K562 (cell line): Measurements from ENCODE around the gene PTCD3. TPM values are rescaled to one million over a fixed set of nuclear protein-coding genes. Genes with fewer than 3 reads are reported as not detected.

Experiments used
- ATAC-seq: fragments of 200-7000 bp; cut with Tn5 transposase; 3 replicates; pipeline ENCODE4 v1.9.1; 2020; ENCODE audit warnings: moderate library complexity
- BruUV-seq: library from RNA; stranded (reverse); fragments of 400-500 nt; replicated peaks from 2 replicates; lab custom pipeline; 2021; lab: Mats Ljungman, UMichigan
- CTCF ChIA-PET: fragments of 300-600 bp; formaldehyde crosslinking; extraction: SDS; loops from one replicate; lab custom pipeline; 2021; ENCODE audit warnings: low intra/inter-chr PET ratio; lab: Yijun Ruan, JAX
- POLR2A ChIA-PET: fragments of 300-600, 350-650 bp; sonication (Branson Sonifier 250); formaldehyde crosslinking; extraction: SDS; loops from one replicate; lab custom pipeline; 2021; ENCODE audit warnings: antibody characterized with exemption, inconsistent platforms; lab: Yijun Ruan, JAX
- DNase-seq, 4 experiments: peaks; one replicate each; pipeline versions ENCODE4 v3.0.0 to v3.0.0-alpha.2; 2011 to 2018; ENCODE audit warnings: low spot score in 3 of 4, mixed read lengths in 3 of 4; ENCODE audit errors: extremely low read depth in 1 of 4
- FAIRE-seq: peaks from 2 replicates; lab custom pipeline; 2011; peaks lifted over from hg19 to GRCh38; lab: Jason Lieb, UNC
- H2AFZ ChIP-seq: 2 replicates; pipeline ENCODE4 v1.6.0; 2011; ENCODE audit warnings: low read depth, low read length, control low read depth, inconsistent platforms
- H3K27ac ChIP-seq: fragments of 200-600 bp; 3 replicates; pipeline ENCODE4 v1.8.0; 2011; ENCODE audit warnings: low read depth, mild to moderate bottlenecking, control low read depth, inconsistent platforms, low read length, moderate library complexity, mixed read lengths; ENCODE audit errors: extremely low read depth
- H3K27me3 ChIP-seq, 2 experiments: fragments of 300-600 bp in 1 of 2; 2 replicates in 1 of 2; 3 replicates in 1 of 2; pipeline versions ENCODE4 v1.6.0 to v1.8.0; 2011; ENCODE audit warnings: inconsistent platforms in 2 of 2, low read length in 2 of 2, mild to moderate bottlenecking in 1 of 2, mixed read lengths in 1 of 2, moderate library complexity in 1 of 2; ENCODE audit not compliant: control insufficient read depth in 2 of 2, insufficient read depth in 2 of 2
- H3K36me3 ChIP-seq: fragments of 300-600 bp; 3 replicates; pipeline ENCODE4 v1.8.0; 2011; ENCODE audit warnings: mild to moderate bottlenecking, low read length, inconsistent platforms; ENCODE audit not compliant: control insufficient read depth, insufficient read depth
- H3K4me1 ChIP-seq, 2 experiments: fragments of 200-600 bp in 1 of 2; replicated peaks in 1 of 2; 2 replicates in 1 of 2; 3 replicates in 1 of 2; pipeline versions ENCODE4 v1.5.1 to v1.8.0; 2011; ENCODE audit warnings: inconsistent platforms in 2 of 2, low read length in 2 of 2, mild to moderate bottlenecking in 1 of 2, mixed read lengths in 1 of 2, moderate library complexity in 1 of 2; ENCODE audit not compliant: control insufficient read depth in 2 of 2, insufficient read depth in 2 of 2
- H3K4me2 ChIP-seq: 2 replicates; pipeline ENCODE4 v1.6.1; 2011; ENCODE audit warnings: low read length, control low read depth, inconsistent platforms, mixed read lengths; ENCODE audit not compliant: insufficient read depth
- H3K4me3 ChIP-seq: fragments of 200-600 bp; sonication (generic), shearing (Covaris generic); 2 replicates; pipeline ENCODE4 v1.5.1; 2016; ENCODE audit warnings: control low read depth, inconsistent platforms
- H3K79me2 ChIP-seq: fragments of 200-600 bp; 3 replicates; pipeline ENCODE4 v1.8.0; 2011; ENCODE audit warnings: low read length, inconsistent platforms; ENCODE audit not compliant: control insufficient read depth, insufficient read depth
- H3K9ac ChIP-seq, 2 experiments: 2 replicates each; pipeline versions ENCODE4 v1.6.0 to v1.6.1; 2011; ENCODE audit warnings: low read depth in 2 of 2, low read length in 2 of 2, control low read depth in 1 of 2, inconsistent platforms in 1 of 2, mild to moderate bottlenecking in 1 of 2, mixed read lengths in 1 of 2; ENCODE audit not compliant: insufficient read depth in 1 of 2
- H3K9me1 ChIP-seq: one replicate; pipeline ENCODE4 v1.6.0; 2011; ENCODE audit warnings: inconsistent platforms, mild to moderate bottlenecking, low read length, moderate library complexity; ENCODE audit not compliant: control insufficient read depth, insufficient read depth
- H3K9me3 ChIP-seq: replicated peaks from 2 replicates; pipeline ENCODE4 v1.5.1; 2011; ENCODE audit warnings: low read depth, low read length, inconsistent platforms; ENCODE audit not compliant: control insufficient read depth, insufficient read depth
- H4K20me1 ChIP-seq: replicated peaks from 2 replicates; pipeline ENCODE4 v1.6.1; 2011; ENCODE audit warnings: low read length, inconsistent platforms, mixed read lengths; ENCODE audit not compliant: control insufficient read depth, insufficient read depth
- ARID3A ChIP-seq: IDR thresholded peaks from 2 replicates; pipeline ENCODE4 v1.6.1; 2012; ENCODE audit warnings: low read depth, low read length, improper control_type of control experiment, borderline replicate concordance
- ELF4 ChIP-seq: fragments of 450-650 bp; formaldehyde crosslinking; IDR thresholded peaks from 2 replicates; pipeline ENCODE4 v1.4.0; 2022; ENCODE audit warnings: missing genetic modification characterization
- ERF ChIP-seq: fragments of 450-650 bp; formaldehyde crosslinking; IDR thresholded peaks from 2 replicates; pipeline ENCODE4 v1.4.0; 2020; ENCODE audit warnings: mild to moderate bottlenecking, mixed read lengths
- ESRRA ChIP-seq: fragments of 450-650 bp; IDR thresholded peaks from 2 replicates; pipeline ENCODE4 v1.6.1; 2014; ENCODE audit warnings: low read depth, mild to moderate bottlenecking, moderate library complexity, borderline replicate concordance
- FOS ChIP-seq: IDR thresholded peaks from 3 replicates; pipeline ENCODE4 v1.6.1; 2011; ENCODE audit not compliant: insufficient read length; ENCODE audit errors: extremely low read depth
- GABPA ChIP-seq: fragments of 200-800 bp; sonication (Bioruptor generic); conservative IDR thresholded peaks from 2 replicates; pipeline ENCODE4 v1.6.1; 2016; ENCODE audit warnings: low read depth, missing genetic modification characterization, missing compliant biosample characterization
- MXD1 ChIP-seq: fragments of 250-450 bp; sonication (Bioruptor Pico); IDR thresholded peaks from 2 replicates; pipeline ENCODE4 v1.8.0; 2021; ENCODE audit warnings: borderline replicate concordance, mild to moderate bottlenecking, moderate library complexity; ENCODE audit not compliant: poor library complexity, severe bottlenecking
- NFE2 ChIP-seq: IDR thresholded peaks from 2 replicates; pipeline ENCODE4 v1.6.1; 2014; ENCODE audit warnings: antibody characterized with exemption, low read depth
- NR3C1 ChIP-seq: sonication (generic); formaldehyde crosslinking; IDR thresholded peaks from 2 replicates; pipeline ENCODE4 v1.8.1; 2022; ENCODE audit warnings: missing genetic modification reagents
- RFX7 ChIP-seq: fragments of 250-450 bp; sonication (Bioruptor Pico); IDR thresholded peaks from 2 replicates; pipeline ENCODE4 v1.5.1; 2021; ENCODE audit warnings: mild to moderate bottlenecking
- TEAD1 ChIP-seq, 2 experiments: fragments of 450-650 bp in 1 of 2; sonication (generic) in 1 of 2; formaldehyde crosslinking; IDR thresholded peaks; 2 replicates each; pipeline versions ENCODE4 v1.4.0 to v1.8.0; 2020 to 2022; ENCODE audit warnings: mild to moderate bottlenecking in 2 of 2, missing genetic modification reagents in 1 of 2
- ZNF197 ChIP-seq: fragments of 200-800 bp; sonication (Bioruptor generic); IDR thresholded peaks from 2 replicates; pipeline ENCODE4 v1.6.1; 2016; ENCODE audit warnings: low read depth, missing genetic modification characterization, missing compliant biosample characterization
- ZSCAN32 ChIP-seq: fragments of 450-650 bp; formaldehyde crosslinking; IDR thresholded peaks from 2 replicates; pipeline ENCODE4 v1.4.0; 2020; ENCODE audit warnings: mild to moderate bottlenecking, moderate library complexity
- WGBS: fragments of 100-300 bp; shearing (Covaris generic); methylation state at CpG from one replicate; pipeline ENCODE4 v1.1.6; 2016; ENCODE audit warnings: low coverage, mixed read lengths; ENCODE audit not compliant: insufficient coverage; ENCODE audit errors: missing lambda C conversion rate; 5-methylcytosine and 5-hydroxymethylcytosine counted together
- in situ Hi-C: fragments of 300-500 bp; cut with MboI; formaldehyde crosslinking; loops from 4 replicates; pipeline ENCODE4 v1.15.0; 2018; ENCODE audit warnings: inconsistent platforms, mixed read lengths
- intact Hi-C: fragments of 100-400 bp; cut with micrococcal nuclease; formaldehyde crosslinking; loops from 2 replicates; pipeline ENCODE4 v1.14.2; 2022
- polyA plus RNA-seq, 8 experiments: library from polyadenylated mRNA; depleted of rRNA in 4 of 8; stranded (reverse) in 5 of 8; unstranded in 3 of 8; fragments of >200 nt; fragmentation: Nextera tagmentation in 2 of 8; fragmentation: Illumina TruSeq in 1 of 8; extraction: Ambion mirVana in 2 of 8; extraction: Trizol in 1 of 8; gene quantifications; 2 replicates each; pipeline versions ENCODE4 v1.2.1 to v1.2.3, GENCODE V29; 2011 to 2014; ENCODE audit warnings: inconsistent platforms in 1 of 8, missing spikeins in 1 of 8
- total RNA-seq, 7 experiments: library from RNA; depleted of rRNA in 6 of 7; stranded (reverse); fragments of >200 nt in 6 of 7; fragmentation: Illumina TruSeq in 2 of 7; extraction: Trizol in 2 of 7; gene quantifications; 2 replicates each; pipeline versions ENCODE4 v1.2.1 to v1.2.3, GENCODE V29; 2011 to 2021; ENCODE audit warnings: low replicate concordance in 1 of 7

PTCD3 gene
- total and polyA plus RNA-seq, 9 of the 15 experiments (the other 6 are each of a cell fraction or from before 2014, with no cell fraction given): 65.2 to 241 (median 172) TPM

GRCh38 chr2:86134709-86135108 is 28.7 kb downstream of the PTCD3 start:
- H3K36me3 ChIP-seq: peaks cover 100% of the 10 kb centered on the region
- no peaks in the 10 kb centered on the region for H3K9me3 ChIP-seq
- no peak overlapping the region for H3K4me2 ChIP-seq
- no peak overlapping the region for H3K27ac ChIP-seq
- intact Hi-C loops: no loop called here
- H4K20me1 ChIP-seq: no peaks in the 10 kb centered on the region
- H3K27me3 ChIP-seq: no peaks in the 10 kb centered on the region
- ChIA-PET POLR2A (interaction anchor here (0.7 to 1.2 kb wide), 2 partner anchors 17 to 29 kb away, joined by 3 read pairs; partner anchors contain the start of gene POLR1A), CTCF (no interaction called here)
- H3K9ac ChIP-seq: no peak overlapping the region
- in situ Hi-C loops: no loop called here
- H3K4me1 ChIP-seq: no peaks in the 10 kb centered on the region
- no peaks in the 10 kb centered on the region for H3K9me1 ChIP-seq
- DNase-seq (no peak), FAIRE-seq (no peak), ATAC-seq (no peak)
- no peaks in the 10 kb centered on the region for H3K79me2 ChIP-seq
- WGBS: 96% methylated on average over 4 of the region's 4 CpGs
- no TSS peak for BruUV-seq
- no peak overlapping the region for H3K4me3 ChIP-seq
- TF ChIP-seq FOS (no peak), ZNF197 (CRISPR knock-in tag) (no peak), TEAD1 (CRISPR knock-in tag; IDR thresholded peaks at IDR 0.05) (no peak), NR3C1 (no peak), ELF4 (CRISPR knock-in tag) (no peak), MXD1 (no peak), GABPA (tag) (no peak), RFX7 (CRISPR knock-in tag) (no peak), ERF (CRISPR knock-in tag) (no peak), ESRRA (no peak), ZSCAN32 (CRISPR knock-in tag) (no peak), NFE2 (no peak), ARID3A (no peak)
- no peak overlapping the region for H2AFZ ChIP-seq
